ENCODE measurements around the gene PLA2G3. TPM values are rescaled to one million over a fixed set of nuclear protein-coding genes. Genes with fewer than 3 reads are reported as not detected.

PLA2G3 gene
- total RNA-seq, 1 experiment from 2014 or later = not detected

DNA sequence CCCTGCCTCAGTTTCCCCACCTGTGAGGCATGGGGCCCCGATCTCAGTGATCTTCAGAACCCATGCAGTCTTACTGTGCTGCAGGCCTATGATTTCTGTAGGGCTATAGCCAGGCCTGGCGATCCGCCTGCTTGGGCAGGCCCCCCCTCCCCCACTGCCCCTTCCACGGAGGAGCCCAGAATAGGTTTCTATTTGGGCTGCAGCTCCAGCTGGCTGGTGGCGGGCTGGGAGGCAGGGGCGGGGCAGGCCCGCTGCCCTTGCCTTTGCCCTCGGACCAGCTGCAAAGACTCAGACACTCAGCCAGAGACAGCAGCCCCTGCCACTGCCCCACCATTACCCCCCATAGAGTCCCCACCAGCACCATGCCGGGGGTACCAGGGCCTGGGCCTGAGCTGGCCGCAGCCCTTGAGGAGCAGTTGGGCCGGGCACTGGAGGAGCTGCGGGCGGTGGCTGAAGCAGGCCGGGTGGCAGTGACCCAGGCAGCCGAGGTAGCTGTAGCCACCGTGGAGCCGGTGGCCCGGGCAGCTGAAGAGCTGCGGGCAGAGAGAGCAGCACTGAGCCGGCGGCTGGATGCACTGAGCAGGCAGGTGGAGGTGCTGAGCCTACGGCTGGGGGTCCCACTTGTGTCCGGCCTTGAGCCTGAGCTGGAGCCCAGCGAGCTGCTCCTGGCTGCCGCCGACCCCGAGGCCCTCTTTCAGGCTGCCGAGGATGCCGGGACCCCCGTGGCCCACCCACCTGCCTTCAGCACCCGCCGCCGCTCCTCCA is 47.0 kb downstream of the PLA2G3 start:
- no TSS peak for BruUV-seq (replicated peaks)
- Histone ChIP-seq H3K27ac (ENCODE audit: low read depth, low read length) (no peak overlapping the region), H3K9me2 (ENCODE audit: insufficient read depth) (no peaks in the 10 kb centered on the region), H4K20me1 (ENCODE audit: insufficient read depth) (no peaks in the 10 kb centered on the region), H3K4me3 (replicated peaks in 1 of 2; ENCODE audit: low read depth in 1 of 2, low read length in 2 of 2) (no peak overlapping the region), H3K9me3 (ENCODE audit: control insufficient read depth in 1 of 2, insufficient read depth in 1 of 2, low read depth in 1 of 2, low read length in 2 of 2) (no peaks in the 10 kb centered on the region), H3K4me1 (ENCODE audit: control insufficient read depth in 1 of 2, insufficient read depth in 2 of 2, low read length in 2 of 2) (peaks cover 0 to under 1% of the 10 kb centered on the region in 2 experiments; a peak in 1 of 4 replicates), H2AFZ (ENCODE audit: low read depth, low read length, poor library complexity, severe bottlenecking) (no peak overlapping the region), H3K79me2 (ENCODE audit: insufficient read depth, low read length) (no peaks in the 10 kb centered on the region), H3K27me3 (ENCODE audit: insufficient read depth, low read length) (no peaks in the 10 kb centered on the region), H3K36me3 (ENCODE audit: control insufficient read depth in 1 of 2, insufficient read depth in 2 of 2, low read length in 2 of 2) (peaks cover 44 to 59% of the 10 kb centered on the region in 2 experiments), H3K4me2 (ENCODE audit: low read length) (no peak overlapping the region), H3K9ac (ENCODE audit: low read length) (no peak overlapping the region)
- ATAC-seq = no peak
- POLR2A ChIA-PET = interaction anchor here (0.9 to 1.8 kb wide), 2 partner anchors 9 to 12 kb away, joined by 3 to 4 read pairs; partner anchors contain the start of gene SMTN
- TF ChIP-seq, protein P1, sequence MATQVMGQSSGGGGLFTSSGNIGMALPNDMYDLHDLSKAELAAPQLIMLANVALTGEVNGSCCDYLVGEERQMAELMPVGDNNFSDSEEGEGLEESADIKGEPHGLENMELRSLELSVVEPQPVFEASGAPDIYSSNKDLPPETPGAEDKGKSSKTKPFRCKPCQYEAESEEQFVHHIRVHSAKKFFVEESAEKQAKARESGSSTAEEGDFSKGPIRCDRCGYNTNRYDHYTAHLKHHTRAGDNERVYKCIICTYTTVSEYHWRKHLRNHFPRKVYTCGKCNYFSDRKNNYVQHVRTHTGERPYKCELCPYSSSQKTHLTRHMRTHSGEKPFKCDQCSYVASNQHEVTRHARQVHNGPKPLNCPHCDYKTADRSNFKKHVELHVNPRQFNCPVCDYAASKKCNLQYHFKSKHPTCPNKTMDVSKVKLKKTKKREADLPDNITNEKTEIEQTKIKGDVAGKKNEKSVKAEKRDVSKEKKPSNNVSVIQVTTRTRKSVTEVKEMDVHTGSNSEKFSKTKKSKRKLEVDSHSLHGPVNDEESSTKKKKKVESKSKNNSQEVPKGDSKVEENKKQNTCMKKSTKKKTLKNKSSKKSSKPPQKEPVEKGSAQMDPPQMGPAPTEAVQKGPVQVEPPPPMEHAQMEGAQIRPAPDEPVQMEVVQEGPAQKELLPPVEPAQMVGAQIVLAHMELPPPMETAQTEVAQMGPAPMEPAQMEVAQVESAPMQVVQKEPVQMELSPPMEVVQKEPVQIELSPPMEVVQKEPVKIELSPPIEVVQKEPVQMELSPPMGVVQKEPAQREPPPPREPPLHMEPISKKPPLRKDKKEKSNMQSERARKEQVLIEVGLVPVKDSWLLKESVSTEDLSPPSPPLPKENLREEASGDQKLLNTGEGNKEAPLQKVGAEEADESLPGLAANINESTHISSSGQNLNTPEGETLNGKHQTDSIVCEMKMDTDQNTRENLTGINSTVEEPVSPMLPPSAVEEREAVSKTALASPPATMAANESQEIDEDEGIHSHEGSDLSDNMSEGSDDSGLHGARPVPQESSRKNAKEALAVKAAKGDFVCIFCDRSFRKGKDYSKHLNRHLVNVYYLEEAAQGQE (IDR thresholded peaks at IDR 0.05; ENCODE audit: low read depth) = no peak
- no peak for TF ChIP-seq SP1 (IDR thresholded peaks at IDR 0.05; ENCODE audit: low read depth)
- TF ChIP-seq SRF (IDR thresholded peaks at IDR 0.05; ENCODE audit: low read depth) = no peak
- CTCF ChIA-PET = interaction anchor here (1.2 to 1.3 kb wide), 2 partner anchors 8 to 10 kb away, joined by 3 to 4 read pairs; no protein-coding TSS in a partner anchor
- intact Hi-C loops (cut with micrococcal nuclease) = no loop called here
- RAD21 ChIA-PET (ENCODE audit: low non-redundant PET in 1 of 2, low total read pairs in 2 of 2, uncharacterized antibody in 2 of 2, unreplicated experiment in 2 of 2) = no interaction called here
- DNase-seq (ENCODE audit: low read depth, low spot score) = no peak

DNA sequence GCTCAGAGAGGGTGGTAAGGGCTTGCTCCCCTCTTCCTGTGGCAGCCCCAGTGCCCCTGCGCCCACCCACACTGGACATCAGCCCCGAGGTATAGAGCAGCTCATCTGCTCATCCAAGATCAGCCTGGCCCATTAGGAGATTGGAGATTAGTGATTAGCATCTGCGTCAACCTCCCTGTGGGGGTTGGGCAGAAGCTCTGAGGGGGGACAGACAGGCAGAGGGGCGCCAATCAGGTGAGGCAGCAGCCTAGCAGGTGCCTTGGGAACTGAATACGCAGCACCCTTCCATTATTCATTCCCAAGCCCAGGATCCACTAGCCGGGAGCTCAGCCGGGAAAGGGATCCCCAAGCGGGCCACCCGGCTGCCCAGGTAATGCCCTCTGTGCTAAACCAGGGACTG is 48.1 kb downstream of the PLA2G3 start:
- Histone ChIP-seq H4K20me1 (ENCODE audit: insufficient read depth) (no peaks in the 10 kb centered on the region), H3K36me3 (ENCODE audit: control insufficient read depth in 1 of 2, insufficient read depth in 2 of 2, low read length in 2 of 2) (peaks cover 45 to 63% of the 10 kb centered on the region in 2 experiments; a peak in 3 of 4 replicates), H3K27ac (ENCODE audit: low read depth, low read length) (no peak overlapping the region), H2AFZ (ENCODE audit: low read depth, low read length, poor library complexity, severe bottlenecking) (no peak overlapping the region), H3K9me3 (ENCODE audit: control insufficient read depth in 1 of 2, insufficient read depth in 1 of 2, low read depth in 1 of 2, low read length in 2 of 2) (no peaks in the 10 kb centered on the region), H3K9ac (ENCODE audit: low read length) (no peak overlapping the region), H3K4me1 (ENCODE audit: control insufficient read depth in 1 of 2, insufficient read depth in 2 of 2, low read length in 2 of 2) (peaks cover 0 to under 1% of the 10 kb centered on the region in 2 experiments; a peak in 1 of 4 replicates), H3K79me2 (ENCODE audit: insufficient read depth, low read length) (peaks cover 2% of the 10 kb centered on the region; the same call in 1 of the 2 replicates), H3K4me3 (replicated peaks in 1 of 2; ENCODE audit: low read depth in 1 of 2, low read length in 2 of 2) (no peak overlapping the region), H3K27me3 (ENCODE audit: insufficient read depth, low read length) (no peaks in the 10 kb centered on the region), H3K9me2 (ENCODE audit: insufficient read depth) (no peaks in the 10 kb centered on the region), H3K4me2 (ENCODE audit: low read length) (no peak overlapping the region)
- RAD21 ChIA-PET (ENCODE audit: low non-redundant PET in 1 of 2, low total read pairs in 2 of 2, uncharacterized antibody in 2 of 2, unreplicated experiment in 2 of 2) = interaction anchor here in 1 of 2 experiments (0.6 kb wide), 1 partner anchor 10 kb away, joined by 3 read pairs; no protein-coding TSS in a partner anchor
- CTCF ChIA-PET = no interaction called here
- POLR2A ChIA-PET = no interaction called here
- DNase-seq (ENCODE audit: low read depth, low spot score) (no peak), ATAC-seq (no peak)
- no TSS peak for BruUV-seq (replicated peaks)
- intact Hi-C loops (cut with micrococcal nuclease) = no loop called here
- TF ChIP-seq ELF1 (IDR thresholded peaks at IDR 0.05; ENCODE audit: borderline replicate concordance, low read depth) (no peak), EZH2 (IDR thresholded peaks at IDR 0.05) (no peak), POLR2AphosphoS5 (IDR thresholded peaks at IDR 0.05; ENCODE audit: low read depth, low read length) (no peak), YY1 (IDR thresholded peaks at IDR 0.05; ENCODE audit: extremely low read depth, insufficient replicate concordance, low read depth, low read length) (no peak), ZFX (IDR thresholded peaks at IDR 0.05) (no peak), CEBPB (IDR thresholded peaks at IDR 0.05; ENCODE audit: low read depth) (no peak), TCF7L2 (IDR thresholded peaks at IDR 0.05; ENCODE audit: borderline replicate concordance, extremely low read depth, insufficient read depth, insufficient read length) (no peak), SRF (IDR thresholded peaks at IDR 0.05; ENCODE audit: low read depth) (no peak)
- TF ChIP-seq, protein P2, sequence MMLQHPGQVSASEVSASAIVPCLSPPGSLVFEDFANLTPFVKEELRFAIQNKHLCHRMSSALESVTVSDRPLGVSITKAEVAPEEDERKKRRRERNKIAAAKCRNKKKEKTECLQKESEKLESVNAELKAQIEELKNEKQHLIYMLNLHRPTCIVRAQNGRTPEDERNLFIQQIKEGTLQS (IDR thresholded peaks at IDR 0.05) = no peak
- TF ChIP-seq, protein P3, sequence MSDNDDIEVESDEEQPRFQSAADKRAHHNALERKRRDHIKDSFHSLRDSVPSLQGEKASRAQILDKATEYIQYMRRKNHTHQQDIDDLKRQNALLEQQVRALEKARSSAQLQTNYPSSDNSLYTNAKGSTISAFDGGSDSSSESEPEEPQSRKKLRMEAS (IDR thresholded peaks at IDR 0.05) = no peak
- TF ChIP-seq, protein P4, sequence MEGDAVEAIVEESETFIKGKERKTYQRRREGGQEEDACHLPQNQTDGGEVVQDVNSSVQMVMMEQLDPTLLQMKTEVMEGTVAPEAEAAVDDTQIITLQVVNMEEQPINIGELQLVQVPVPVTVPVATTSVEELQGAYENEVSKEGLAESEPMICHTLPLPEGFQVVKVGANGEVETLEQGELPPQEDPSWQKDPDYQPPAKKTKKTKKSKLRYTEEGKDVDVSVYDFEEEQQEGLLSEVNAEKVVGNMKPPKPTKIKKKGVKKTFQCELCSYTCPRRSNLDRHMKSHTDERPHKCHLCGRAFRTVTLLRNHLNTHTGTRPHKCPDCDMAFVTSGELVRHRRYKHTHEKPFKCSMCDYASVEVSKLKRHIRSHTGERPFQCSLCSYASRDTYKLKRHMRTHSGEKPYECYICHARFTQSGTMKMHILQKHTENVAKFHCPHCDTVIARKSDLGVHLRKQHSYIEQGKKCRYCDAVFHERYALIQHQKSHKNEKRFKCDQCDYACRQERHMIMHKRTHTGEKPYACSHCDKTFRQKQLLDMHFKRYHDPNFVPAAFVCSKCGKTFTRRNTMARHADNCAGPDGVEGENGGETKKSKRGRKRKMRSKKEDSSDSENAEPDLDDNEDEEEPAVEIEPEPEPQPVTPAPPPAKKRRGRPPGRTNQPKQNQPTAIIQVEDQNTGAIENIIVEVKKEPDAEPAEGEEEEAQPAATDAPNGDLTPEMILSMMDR (IDR thresholded peaks at IDR 0.05 in 2 of 3, conservative IDR thresholded peaks at IDR 0.05 in 1 of 3; ENCODE audit: borderline replicate concordance in 1 of 3, insufficient read depth in 1 of 3, low read depth in 2 of 3, low read length in 2 of 3) = no peak

Data from HCT116 (cell line).